Skin epidermis (tissue), 12 donors: ENCODE data around the gene FBXL14.
"Not testable (repeated sequence)": the region's sequence is repeated elsewhere in the genome, so short reads cannot be mapped to it uniquely, and the experiment has no call there.

Experiments used
- H3K27ac ChIP-seq, 21 experiments: fragments of 200-600 bp; sonication (generic) in 11 of 21; one replicate each; pipeline ENCODE4 v1.5.0; 2020; ENCODE audit warnings: mild to moderate bottlenecking in 3 of 21, inconsistent platforms in 2 of 21, moderate library complexity in 2 of 21
- H3K4me3 ChIP-seq, 7 experiments: fragments of 200-600 bp; sonication (generic) in 2 of 7; one replicate each; pipeline ENCODE4 v1.5.0; 2020; ENCODE audit warnings: inconsistent platforms in 2 of 7, mild to moderate bottlenecking in 2 of 7, moderate library complexity in 1 of 7

The FBXL14 gene

GRCh38 chr12:1579651-1580435 lies 14.5 kb downstream of the FBXL14 start:
- no peak overlapping the region for H3K4me3 ChIP-seq
- no peak overlapping the region for H3K27ac ChIP-seq

- no peak overlapping the region for H3K4me3 ChIP-seq
- H3K27ac ChIP-seq: peak overlapping the region in 5 of 21 experiments; percentile 11 to 66 (median 52)
These were observed 17.8 kb downstream of the FBXL14 start for GRCh38 chr12:1576410-1577241.

GRCh38 chr12:1575408-1576401 lies 18.7 kb downstream of the FBXL14 start:
- Histone ChIP-seq H3K4me3 (no peak overlapping the region), H3K27ac (peak overlapping the region in 6 of 21 experiments; percentile 11 to 66 (median 45))

DNA sequence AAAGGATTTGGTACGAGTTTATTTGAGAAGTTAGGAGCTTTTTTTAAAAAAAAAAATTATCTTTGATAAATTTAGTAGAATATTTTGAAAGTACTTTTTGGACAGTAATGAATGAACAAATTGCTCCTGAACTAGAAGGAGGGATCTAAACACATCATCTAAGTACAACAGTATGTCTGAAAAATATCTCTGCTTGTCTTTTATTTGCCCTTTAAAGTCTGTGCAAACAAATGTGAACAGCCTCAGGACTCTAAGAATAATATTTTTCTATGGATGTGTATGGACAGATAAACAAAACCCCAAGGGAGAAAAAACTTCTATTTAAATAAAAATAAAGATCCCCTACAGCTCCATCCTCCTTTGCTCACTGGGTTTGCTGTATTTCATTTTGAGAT lies 19.5 kb downstream of the FBXL14 start:
- H3K4me3 ChIP-seq: no peak overlapping the region

DNA sequence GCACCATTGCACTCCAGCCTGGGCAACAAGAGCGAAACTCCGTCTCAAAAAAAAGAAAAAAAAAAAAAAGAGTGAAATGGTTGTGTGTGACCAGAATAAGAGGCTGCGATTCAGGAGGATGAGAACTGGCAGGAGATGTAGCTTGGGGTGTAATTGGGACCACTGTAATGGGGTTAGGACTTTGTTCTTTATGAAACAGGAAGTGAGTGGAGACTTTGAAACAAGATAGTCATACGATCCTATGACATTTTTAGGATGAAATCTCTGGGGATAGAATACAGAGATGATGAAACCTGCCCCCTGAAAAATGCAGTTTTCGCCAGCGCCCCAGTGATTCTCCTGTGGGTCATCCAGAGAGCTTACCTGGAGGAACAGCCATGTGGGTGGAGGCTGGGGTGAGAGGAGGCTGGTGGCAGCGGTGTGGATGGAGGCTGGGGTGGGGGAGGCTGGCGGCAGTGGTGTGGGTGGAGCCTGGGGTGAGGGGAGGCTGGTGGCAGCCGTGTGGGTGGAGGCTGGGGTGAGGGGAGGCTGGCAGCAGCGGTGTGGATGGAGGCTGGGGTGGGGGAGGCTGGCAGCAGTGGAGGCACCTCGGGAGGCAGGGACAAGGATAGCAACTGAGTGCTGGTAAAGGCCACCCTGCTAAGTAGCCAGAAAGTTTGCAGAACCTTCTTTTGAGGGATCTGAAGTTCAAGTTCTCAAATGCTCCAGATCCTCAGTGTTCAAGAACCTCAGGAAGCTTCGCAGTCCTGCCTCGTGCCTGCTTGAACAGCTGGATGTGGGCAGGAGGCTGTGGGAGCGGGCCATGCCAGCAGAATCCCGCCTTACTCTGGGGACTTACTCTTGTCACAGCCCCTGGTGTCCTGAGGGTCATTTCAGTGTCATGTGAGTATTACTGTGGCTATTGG lies 20.2 kb downstream of the FBXL14 start:
- Histone ChIP-seq H3K4me3 (no peak overlapping the region), H3K27ac (peak overlapping the region in 1 of 21 experiments; percentile 35)

More for the DNA sequence above, 19.5 kb downstream of the FBXL14 start:
- peak overlapping the region in 1 of 21 experiments; percentile 35 for H3K27ac ChIP-seq

GRCh38 chr12:1572731-1573130 lies 21.6 kb downstream of the FBXL14 start:
- Histone ChIP-seq H3K4me3 (no peak overlapping the region), H3K27ac (no peak overlapping the region)

- Histone ChIP-seq H3K4me3 (no peak overlapping the region), H3K27ac (no peak overlapping the region)
These were observed 26.5 kb downstream of the FBXL14 start for GRCh38 chr12:1567852-1568251.

GRCh38 chr12:1566449-1567135 lies 27.8 kb downstream of the FBXL14 start:
- no peak overlapping the region for H3K27ac ChIP-seq

DNA sequence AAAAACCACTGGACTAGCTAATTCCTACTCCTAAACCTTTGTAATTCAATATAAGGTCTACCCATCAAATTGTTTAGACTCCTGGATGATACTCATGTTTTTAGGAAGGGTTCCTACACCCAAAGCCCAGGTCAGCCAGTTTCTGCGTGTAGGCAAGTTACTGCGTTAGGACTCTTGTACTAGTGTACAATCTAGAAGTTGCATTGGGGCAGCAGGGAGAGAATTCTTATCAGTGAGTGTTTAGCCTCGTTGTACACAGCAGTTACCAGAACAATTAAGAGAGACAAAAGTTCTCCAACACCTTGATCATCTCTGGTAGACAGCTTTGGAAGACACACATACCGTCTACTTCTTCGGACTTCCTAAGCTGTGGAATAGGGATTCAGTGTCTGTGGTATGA lies 29.2 kb downstream of the FBXL14 start:
- H3K4me3 ChIP-seq: no peak overlapping the region
- no peak overlapping the region for H3K27ac ChIP-seq

More at GRCh38 chr12:1566449-1567135, 27.8 kb downstream of the FBXL14 start:
- no peak overlapping the region for H3K4me3 ChIP-seq

DNA sequence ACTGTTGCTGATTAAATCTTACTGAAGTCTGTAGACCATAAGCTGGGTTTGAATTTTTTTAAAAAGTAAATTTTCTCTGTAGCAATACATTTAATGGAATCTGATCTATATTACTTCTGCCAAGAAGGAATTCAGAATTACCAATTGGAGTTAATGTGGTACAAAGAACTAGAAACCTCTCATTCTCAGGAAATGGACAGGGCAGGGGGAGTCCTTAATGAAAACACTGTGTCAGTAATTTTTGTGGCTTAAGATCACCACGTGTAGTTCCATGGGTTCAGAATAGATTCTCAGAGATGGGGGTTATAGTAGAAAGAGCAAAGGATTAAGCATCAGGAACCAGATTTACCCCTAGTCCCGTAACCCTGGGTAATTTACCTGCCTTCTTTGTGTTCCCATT lies 30.3 kb downstream of the FBXL14 start:
- H3K27ac ChIP-seq: no peak overlapping the region
- H3K4me3 ChIP-seq: no peak overlapping the region

GRCh38 chr12:1562813-1563407 lies 31.5 kb downstream of the FBXL14 start:
- Histone ChIP-seq H3K27ac (no peak overlapping the region), H3K4me3 (no peak overlapping the region)

DNA sequence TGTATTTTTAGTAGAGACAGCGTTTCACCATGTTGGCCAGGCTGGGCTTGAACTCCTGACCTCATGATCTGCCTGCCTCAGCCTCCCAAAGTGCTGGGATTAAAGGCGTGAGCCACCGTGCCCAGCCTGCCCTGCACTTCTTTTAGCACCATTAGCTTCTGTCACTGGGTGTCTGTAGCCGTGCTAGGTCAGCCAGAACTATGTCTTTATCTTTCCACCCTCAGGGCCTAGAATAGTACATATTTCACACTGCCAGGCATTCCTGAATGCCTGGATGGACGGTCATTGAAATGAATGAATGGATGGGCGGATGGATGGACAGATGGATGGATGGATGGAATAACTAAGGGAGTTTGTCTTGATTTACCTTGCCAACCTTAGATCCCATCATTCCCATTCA lies 33.7 kb downstream of the FBXL14 start:
- Histone ChIP-seq H3K27ac (no peak overlapping the region), H3K4me3 (no peak overlapping the region)

DNA sequence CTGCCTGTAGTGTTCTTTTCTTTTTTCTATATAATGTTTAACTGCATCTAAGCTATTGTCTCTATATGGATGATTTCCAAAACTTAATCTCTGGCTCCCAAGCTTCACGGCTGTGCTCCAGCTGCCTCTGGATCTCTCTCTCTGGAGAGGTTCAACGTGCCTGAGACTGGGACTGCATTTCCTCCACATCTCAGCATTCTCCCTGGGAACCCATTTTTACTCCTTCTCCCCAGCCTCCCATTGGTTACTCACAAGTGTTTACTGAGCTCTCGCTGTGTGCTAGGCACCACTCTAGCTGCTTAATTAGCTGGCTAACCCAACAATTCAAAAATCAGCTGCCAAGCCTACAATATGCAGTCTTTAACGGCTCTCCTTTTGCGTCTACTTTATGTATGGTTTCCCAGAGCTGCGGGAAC lies 34.7 kb downstream of the FBXL14 start:
- Histone ChIP-seq H3K4me3 (no peak overlapping the region), H3K27ac (no peak overlapping the region)

DNA sequence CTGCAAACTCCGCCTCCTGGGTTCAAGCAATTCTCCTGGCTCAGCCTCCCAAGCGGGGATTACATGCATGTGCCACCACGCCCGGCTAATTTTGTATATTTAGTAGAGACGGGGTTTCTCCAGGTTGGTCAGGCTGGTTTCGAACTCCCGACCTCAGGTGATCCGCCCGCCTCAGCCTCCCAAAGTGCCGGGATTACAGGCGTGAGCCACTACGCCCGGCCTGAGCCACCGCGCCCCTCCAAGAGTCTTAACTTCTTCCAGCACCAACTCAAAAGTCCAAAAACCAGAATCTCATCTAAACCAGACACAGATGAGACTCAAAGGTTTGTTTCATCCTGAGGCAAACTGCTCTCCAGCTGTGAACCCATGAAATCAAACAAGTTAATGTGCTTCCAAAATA lies 36.3 kb downstream of the FBXL14 start:
- not testable (repeated sequence) for H3K27ac ChIP-seq, H3K4me3 ChIP-seq

DNA sequence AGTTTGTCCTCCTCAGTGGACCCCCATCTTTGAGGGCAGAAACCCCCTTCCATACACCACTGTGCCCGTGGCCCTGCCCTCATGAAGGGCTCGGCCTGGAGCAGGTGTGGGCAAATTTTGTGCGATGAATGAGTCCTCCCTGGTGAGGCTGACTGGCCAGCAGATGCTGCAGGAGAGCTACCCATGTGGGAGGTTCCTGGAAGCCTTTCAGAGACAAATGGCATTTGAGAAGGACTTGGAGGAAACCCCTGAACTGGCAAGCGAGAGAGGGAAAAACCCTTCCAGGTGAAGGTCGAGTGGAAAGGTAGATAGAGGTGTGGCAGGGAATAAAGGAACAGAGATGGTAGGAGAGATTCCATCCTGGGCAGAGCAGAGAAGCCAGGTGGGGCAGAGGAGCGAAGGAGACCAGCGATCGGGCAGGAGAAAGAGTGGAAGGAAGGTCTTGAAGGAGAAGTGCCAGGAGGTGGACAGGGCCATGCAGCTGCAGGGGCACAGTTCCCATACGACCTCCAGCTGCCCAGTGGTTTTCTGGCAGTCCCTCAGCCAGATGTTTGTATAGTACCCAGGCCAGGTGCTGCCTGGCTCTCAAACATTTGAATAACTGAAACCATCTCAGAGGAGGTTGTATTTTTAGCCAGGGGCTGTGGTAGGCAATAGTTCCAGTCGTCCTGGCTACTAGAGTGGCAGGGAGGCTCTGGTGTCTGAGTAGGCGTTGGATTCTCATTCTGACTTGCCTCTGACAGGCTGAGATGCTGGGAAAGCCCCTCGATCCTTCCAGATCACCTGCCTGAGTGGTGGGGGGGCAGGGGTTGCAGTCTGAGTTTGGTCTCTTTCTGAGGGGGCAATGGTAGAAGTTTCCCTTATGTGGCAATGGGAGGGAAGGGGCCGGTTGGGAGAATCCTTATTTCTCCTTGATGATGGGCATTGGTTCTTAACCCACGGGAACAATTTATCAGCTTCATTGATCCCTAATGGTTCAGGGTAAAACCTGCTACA lies 40.1 kb downstream of the FBXL14 start:
- no peak overlapping the region for H3K4me3 ChIP-seq
- H3K27ac ChIP-seq: no peak overlapping the region

- Histone ChIP-seq H3K27ac (no peak overlapping the region), H3K4me3 (no peak overlapping the region)
These were observed 40.8 kb downstream of the FBXL14 start for GRCh38 chr12:1553536-1553935.
